ENCODE results near the gene CHST11. TPM values are rescaled to one million over a fixed set of nuclear protein-coding genes. Genes with fewer than 3 reads are reported as not detected.

Gene CHST11
- total and polyA plus RNA-seq, 4 donors = 0.57 to 11.1 (median 3.7) TPM

DNA sequence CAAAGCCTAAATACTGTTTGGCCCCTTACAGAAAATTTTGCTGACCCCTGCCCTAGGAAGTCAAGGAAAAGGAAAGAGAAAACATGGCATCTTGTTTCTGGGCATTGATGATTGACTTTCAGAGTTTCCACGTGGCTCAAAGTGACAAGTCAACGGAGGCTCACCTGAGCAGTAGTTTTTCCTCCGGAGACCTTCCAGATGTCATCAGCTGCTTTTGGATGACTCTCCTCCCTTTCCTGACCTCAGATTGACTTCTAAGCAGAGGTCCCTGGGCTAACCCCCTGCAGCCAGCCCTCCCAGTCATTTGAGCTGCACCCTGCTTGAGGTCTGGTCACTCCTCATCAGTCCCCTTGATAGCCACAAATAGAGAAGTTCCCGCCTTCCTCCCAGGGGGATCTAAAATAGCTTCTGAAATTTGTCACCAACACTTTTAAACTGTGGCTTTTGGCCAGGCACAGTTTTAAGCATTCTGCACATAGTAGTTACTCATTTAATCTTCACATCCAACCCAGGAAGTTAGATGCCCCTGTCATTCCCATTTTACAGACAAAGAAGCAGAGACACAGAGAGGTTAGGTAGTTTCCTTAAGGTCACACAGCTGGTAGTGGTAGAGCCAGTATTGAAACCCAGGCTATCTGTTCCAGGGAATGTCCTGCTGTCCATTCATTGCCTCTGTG lies 143.4 kb downstream of the CHST11 start:
- no peaks in the 10 kb centered on the region for H3K4me1 ChIP-seq (ENCODE audit: control insufficient read depth in 4 of 4, insufficient read depth in 4 of 4, low read length in 3 of 4)
- no peaks in the 10 kb centered on the region for H3K9me3 ChIP-seq (ENCODE audit: control insufficient read depth in 4 of 4, low read length in 3 of 4)
- H3K4me3 ChIP-seq (ENCODE audit: low read depth in 1 of 3, low read length in 3 of 3) = no peak overlapping the region
- WGBS = 86% methylated on average over 4 of the region's 4 CpGs
- peaks cover 0 to 3% (median 0%) of the 10 kb centered on the region in 4 donors for H3K27me3 ChIP-seq (ENCODE audit: control insufficient read depth in 4 of 4, insufficient read depth in 4 of 4, low read length in 3 of 4)
- DNase-seq (ENCODE audit: low spot score) = no peak
- no peak overlapping the region for H3K9ac ChIP-seq (ENCODE audit: low read depth in 1 of 2, low read length in 2 of 2)
- H3K36me3 ChIP-seq (ENCODE audit: control insufficient read depth in 4 of 4, insufficient read depth in 3 of 4, low read depth in 1 of 4, low read length in 3 of 4) = no peaks in the 10 kb centered on the region
- no peak overlapping the region for H3K27ac ChIP-seq (ENCODE audit: low read depth in 1 of 2, low read length in 2 of 2)
- TF ChIP-seq HNF4A (conservative IDR thresholded peaks at IDR 0.05) (no peak), REST (IDR thresholded peaks at IDR 0.05) (no peak), NR2F2 (IDR thresholded peaks at IDR 0.05) (no peak), YY1 (IDR thresholded peaks at IDR 0.05) (no peak)

- Histone ChIP-seq H3K27ac (ENCODE audit: low read depth in 1 of 2, low read length in 2 of 2) (no peak overlapping the region), H3K27me3 (ENCODE audit: control insufficient read depth in 4 of 4, insufficient read depth in 4 of 4, low read length in 3 of 4) (peaks cover 0 to 3% (median 0%) of the 10 kb centered on the region in 4 donors), H3K36me3 (ENCODE audit: control insufficient read depth in 4 of 4, insufficient read depth in 3 of 4, low read depth in 1 of 4, low read length in 3 of 4) (no peaks in the 10 kb centered on the region), H3K4me1 (ENCODE audit: control insufficient read depth in 4 of 4, insufficient read depth in 4 of 4, low read length in 3 of 4) (no peaks in the 10 kb centered on the region), H3K4me3 (ENCODE audit: low read depth in 1 of 3, low read length in 3 of 3) (no peak overlapping the region), H3K9ac (ENCODE audit: low read depth in 1 of 2, low read length in 2 of 2) (no peak overlapping the region), H3K9me3 (ENCODE audit: control insufficient read depth in 4 of 4, low read length in 3 of 4) (no peaks in the 10 kb centered on the region)
- DNase-seq (ENCODE audit: low spot score) = no peak
- 87% methylated on average over 6 of the region's 6 CpGs for WGBS
- TF ChIP-seq GABPA (IDR thresholded peaks at IDR 0.05 in 1 of 2, conservative IDR thresholded peaks at IDR 0.05 in 1 of 2) (no peak), NR2F2 (IDR thresholded peaks at IDR 0.05) (peak; percentile 59), FOXA2 (IDR thresholded peaks at IDR 0.05) (no peak), RXRA (IDR thresholded peaks at IDR 0.05) (peak; percentile 44 to 50)
Measured at GRCh38 chr12:104600790-104601739, 144.3 kb downstream of the CHST11 start.

DNA sequence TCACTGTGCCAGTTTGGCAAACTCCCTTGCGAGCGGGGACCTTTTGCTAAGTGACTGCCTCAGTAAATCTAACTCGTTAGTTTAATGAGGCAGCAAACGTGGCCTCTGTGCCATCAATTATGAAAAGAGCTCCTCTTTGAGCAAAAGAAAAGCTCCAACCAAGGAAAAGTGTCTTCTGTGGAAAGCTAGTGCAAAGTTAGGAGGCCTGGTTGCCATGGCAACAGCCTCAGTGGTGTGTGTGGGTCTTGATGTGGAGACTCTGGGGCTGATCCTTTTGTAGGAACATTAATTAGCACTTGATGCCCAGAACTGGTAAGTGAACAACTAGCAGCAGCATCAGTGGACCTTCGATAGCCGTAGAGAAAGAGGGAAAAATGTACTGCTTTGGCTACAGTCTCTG lies 145.7 kb downstream of the CHST11 start:
- no peak for DNase-seq (ENCODE audit: low spot score)
- WGBS = 92% methylated on average over 6 of the region's 6 CpGs
- TF ChIP-seq TAF1 (conservative IDR thresholded peaks at IDR 0.05) (no peak), JUND (IDR thresholded peaks at IDR 0.05) (no peak), FOXA2 (IDR thresholded peaks at IDR 0.05) (no peak), RAD21 (IDR thresholded peaks at IDR 0.05) (no peak), RXRA (IDR thresholded peaks at IDR 0.05) (no peak)
- TF ChIP-seq, protein P1, sequence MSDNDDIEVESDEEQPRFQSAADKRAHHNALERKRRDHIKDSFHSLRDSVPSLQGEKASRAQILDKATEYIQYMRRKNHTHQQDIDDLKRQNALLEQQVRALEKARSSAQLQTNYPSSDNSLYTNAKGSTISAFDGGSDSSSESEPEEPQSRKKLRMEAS (IDR thresholded peaks at IDR 0.05) = no peak
- H3K27ac ChIP-seq (ENCODE audit: low read depth in 1 of 2, low read length in 2 of 2) = no peak overlapping the region
- no peaks in the 10 kb centered on the region for H3K36me3 ChIP-seq (ENCODE audit: control insufficient read depth in 4 of 4, insufficient read depth in 3 of 4, low read depth in 1 of 4, low read length in 3 of 4)
- no peak overlapping the region for H3K9ac ChIP-seq (ENCODE audit: low read depth in 1 of 2, low read length in 2 of 2)
- H3K4me1 ChIP-seq (ENCODE audit: control insufficient read depth in 4 of 4, insufficient read depth in 4 of 4, low read length in 3 of 4) = no peaks in the 10 kb centered on the region
- H3K9me3 ChIP-seq (ENCODE audit: control insufficient read depth in 4 of 4, low read length in 3 of 4) = no peaks in the 10 kb centered on the region
- H3K27me3 ChIP-seq (ENCODE audit: control insufficient read depth in 4 of 4, insufficient read depth in 4 of 4, low read length in 3 of 4) = peaks cover 0 to 3% (median 0%) of the 10 kb centered on the region in 4 donors
- no peak overlapping the region for H3K4me3 ChIP-seq (ENCODE audit: low read depth in 1 of 3, low read length in 3 of 3)

Measured in liver (tissue), 9 donors.